Measurements from ENCODE around the gene INSIG1.

Gene INSIG1

GRCh38 chr7:155297517-155298287, at the start of gene INSIG1:
Gene INSIG1 (plus strand): TSS chr7:155297878. CDS start chr7:155298286, 408 bp downstream.
- Histone ChIP-seq H3K4me1 (ENCODE audit: control insufficient read depth in 1 of 2, insufficient read depth in 2 of 2, low read length in 2 of 2) (peaks cover 14 to 19% of the 10 kb centered on the region in 2 donors), H3K27me3 (ENCODE audit: low read depth, low read length) (no peaks in the 10 kb centered on the region), H3K36me3 (ENCODE audit: control insufficient read depth in 1 of 2, insufficient read depth in 2 of 2, low read length in 2 of 2) (peaks cover 0 to 4% of the 10 kb centered on the region in 2 donors), H3K4me3 (ENCODE audit: low read depth in 1 of 2, low read length in 2 of 2) (peak within 1 kb of the TSS; percentile 80 to 85), H3K9me3 (ENCODE audit: control insufficient read depth in 1 of 2, low read length in 2 of 2) (no peaks in the 10 kb centered on the region), H3K27ac (ENCODE audit: low read length) (peak within 1 kb of the TSS; percentile 72)

DNA sequence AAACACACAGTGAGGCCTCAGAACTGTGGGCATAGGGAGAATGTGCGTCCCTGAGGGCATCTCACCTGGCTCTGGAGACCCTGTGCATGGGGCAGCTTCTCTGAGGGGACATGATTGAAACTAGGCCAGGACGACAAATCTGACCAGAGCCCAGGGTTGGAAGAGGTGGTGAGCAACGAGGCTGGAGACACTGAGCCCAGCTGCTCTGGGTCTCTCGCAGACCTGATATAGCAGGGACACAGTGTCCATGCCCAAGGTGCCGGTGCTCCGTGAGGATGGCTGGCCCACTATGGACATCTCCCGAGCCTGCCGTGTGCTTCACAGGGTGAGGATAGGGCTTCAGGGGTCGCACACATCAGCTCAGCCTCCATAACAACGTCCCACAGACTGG, 49.3 kb upstream of the INSIG1 start:
- H3K9me3 ChIP-seq (ENCODE audit: control insufficient read depth in 1 of 2, low read length in 2 of 2) = no peaks in the 10 kb centered on the region
- no peaks in the 10 kb centered on the region for H3K4me1 ChIP-seq (ENCODE audit: control insufficient read depth in 1 of 2, insufficient read depth in 2 of 2, low read length in 2 of 2)
- H3K4me3 ChIP-seq (ENCODE audit: low read depth in 1 of 2, low read length in 2 of 2) = no peak overlapping the region
- no peak overlapping the region for H3K27ac ChIP-seq (ENCODE audit: low read length)
- H3K27me3 ChIP-seq (ENCODE audit: low read depth, low read length) = no peaks in the 10 kb centered on the region
- H3K36me3 ChIP-seq (ENCODE audit: control insufficient read depth in 1 of 2, insufficient read depth in 2 of 2, low read length in 2 of 2) = no peaks in the 10 kb centered on the region

- Histone ChIP-seq H3K27ac (ENCODE audit: low read length) (no peak overlapping the region), H3K36me3 (ENCODE audit: control insufficient read depth in 1 of 2, insufficient read depth in 2 of 2, low read length in 2 of 2) (no peaks in the 10 kb centered on the region), H3K9me3 (ENCODE audit: control insufficient read depth in 1 of 2, low read length in 2 of 2) (no peaks in the 10 kb centered on the region), H3K4me3 (ENCODE audit: low read depth in 1 of 2, low read length in 2 of 2) (no peak overlapping the region), H3K27me3 (ENCODE audit: low read depth, low read length) (no peaks in the 10 kb centered on the region), H3K4me1 (ENCODE audit: control insufficient read depth in 1 of 2, insufficient read depth in 2 of 2, low read length in 2 of 2) (no peaks in the 10 kb centered on the region)
These were observed 45.8 kb upstream of the INSIG1 start for GRCh38 chr7:155251831-155252230.

- Histone ChIP-seq H3K4me3 (ENCODE audit: low read depth in 1 of 2, low read length in 2 of 2) (no peak overlapping the region), H3K27ac (ENCODE audit: low read length) (no peak overlapping the region), H3K36me3 (ENCODE audit: control insufficient read depth in 1 of 2, insufficient read depth in 2 of 2, low read length in 2 of 2) (no peaks in the 10 kb centered on the region), H3K4me1 (ENCODE audit: control insufficient read depth in 1 of 2, insufficient read depth in 2 of 2, low read length in 2 of 2) (no peaks in the 10 kb centered on the region), H3K9me3 (ENCODE audit: control insufficient read depth in 1 of 2, low read length in 2 of 2) (no peaks in the 10 kb centered on the region), H3K27me3 (ENCODE audit: low read depth, low read length) (no peaks in the 10 kb centered on the region)
These were observed 45.2 kb upstream of the INSIG1 start for GRCh38 chr7:155252444-155252887.

GRCh38 chr7:155252892-155253501, 44.7 kb upstream of the INSIG1 start:
- Histone ChIP-seq H3K4me3 (ENCODE audit: low read depth in 1 of 2, low read length in 2 of 2) (no peak overlapping the region), H3K4me1 (ENCODE audit: control insufficient read depth in 1 of 2, insufficient read depth in 2 of 2, low read length in 2 of 2) (no peaks in the 10 kb centered on the region), H3K27ac (ENCODE audit: low read length) (no peak overlapping the region), H3K9me3 (ENCODE audit: control insufficient read depth in 1 of 2, low read length in 2 of 2) (no peaks in the 10 kb centered on the region), H3K36me3 (ENCODE audit: control insufficient read depth in 1 of 2, insufficient read depth in 2 of 2, low read length in 2 of 2) (no peaks in the 10 kb centered on the region), H3K27me3 (ENCODE audit: low read depth, low read length) (no peaks in the 10 kb centered on the region)

DNA sequence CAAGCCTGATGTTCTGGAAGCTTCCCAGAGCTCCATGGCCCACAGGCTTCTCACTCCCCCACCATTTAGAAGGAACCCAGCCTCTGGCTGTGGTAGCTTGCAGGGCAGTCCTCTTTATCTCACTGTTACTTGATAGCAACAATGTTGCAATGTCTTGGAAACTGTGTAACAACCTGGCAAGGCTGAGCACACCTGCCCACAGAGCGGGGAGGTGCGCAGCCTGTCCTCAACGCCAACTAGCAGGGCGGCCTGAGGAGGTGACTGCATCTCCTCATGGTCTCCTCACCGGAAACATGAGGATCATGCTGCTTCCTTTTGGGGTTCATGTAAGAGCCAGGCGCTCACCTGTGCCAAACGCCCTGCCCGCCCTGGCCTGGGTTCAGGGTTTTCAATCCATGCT, 43.7 kb upstream of the INSIG1 start:
- H3K36me3 ChIP-seq (ENCODE audit: control insufficient read depth in 1 of 2, insufficient read depth in 2 of 2, low read length in 2 of 2) = no peaks in the 10 kb centered on the region
- H3K4me1 ChIP-seq (ENCODE audit: control insufficient read depth in 1 of 2, insufficient read depth in 2 of 2, low read length in 2 of 2) = no peaks in the 10 kb centered on the region
- no peaks in the 10 kb centered on the region for H3K9me3 ChIP-seq (ENCODE audit: control insufficient read depth in 1 of 2, low read length in 2 of 2)
- no peak overlapping the region for H3K4me3 ChIP-seq (ENCODE audit: low read depth in 1 of 2, low read length in 2 of 2)
- no peak overlapping the region for H3K27ac ChIP-seq (ENCODE audit: low read length)
- H3K27me3 ChIP-seq (ENCODE audit: low read depth, low read length) = no peaks in the 10 kb centered on the region

- no peaks in the 10 kb centered on the region for H3K36me3 ChIP-seq (ENCODE audit: control insufficient read depth in 1 of 2, insufficient read depth in 2 of 2, low read length in 2 of 2)
- H3K9me3 ChIP-seq (ENCODE audit: control insufficient read depth in 1 of 2, low read length in 2 of 2) = no peaks in the 10 kb centered on the region
- H3K27ac ChIP-seq (ENCODE audit: low read length) = no peak overlapping the region
- H3K4me3 ChIP-seq (ENCODE audit: low read depth in 1 of 2, low read length in 2 of 2) = no peak overlapping the region
- H3K27me3 ChIP-seq (ENCODE audit: low read depth, low read length) = no peaks in the 10 kb centered on the region
- H3K4me1 ChIP-seq (ENCODE audit: control insufficient read depth in 1 of 2, insufficient read depth in 2 of 2, low read length in 2 of 2) = no peaks in the 10 kb centered on the region
These were observed 42.6 kb upstream of the INSIG1 start for GRCh38 chr7:155255071-155255470.

DNA sequence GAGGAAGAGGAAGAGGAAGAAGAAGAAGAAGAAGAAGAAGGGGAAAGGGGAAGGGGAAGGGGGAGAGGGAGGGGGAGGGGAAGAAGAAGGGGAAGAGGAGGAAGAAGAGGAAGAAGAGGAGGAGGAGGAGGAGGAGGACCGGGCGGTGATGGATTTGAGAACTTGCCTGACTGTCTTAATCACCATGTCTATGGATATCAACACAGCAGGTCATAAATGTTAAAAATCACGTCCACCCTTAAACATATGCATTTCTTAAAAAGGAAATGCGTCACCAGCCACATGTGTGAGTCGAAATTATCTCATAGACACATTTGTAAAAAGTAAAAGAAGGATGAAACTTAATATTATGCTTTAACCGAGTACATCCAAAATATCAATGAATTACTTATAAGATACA, 42.1 kb upstream of the INSIG1 start:
- H3K27me3 ChIP-seq (ENCODE audit: low read depth, low read length) = no peaks in the 10 kb centered on the region
- no peaks in the 10 kb centered on the region for H3K9me3 ChIP-seq (ENCODE audit: control insufficient read depth in 1 of 2, low read length in 2 of 2)

DNA sequence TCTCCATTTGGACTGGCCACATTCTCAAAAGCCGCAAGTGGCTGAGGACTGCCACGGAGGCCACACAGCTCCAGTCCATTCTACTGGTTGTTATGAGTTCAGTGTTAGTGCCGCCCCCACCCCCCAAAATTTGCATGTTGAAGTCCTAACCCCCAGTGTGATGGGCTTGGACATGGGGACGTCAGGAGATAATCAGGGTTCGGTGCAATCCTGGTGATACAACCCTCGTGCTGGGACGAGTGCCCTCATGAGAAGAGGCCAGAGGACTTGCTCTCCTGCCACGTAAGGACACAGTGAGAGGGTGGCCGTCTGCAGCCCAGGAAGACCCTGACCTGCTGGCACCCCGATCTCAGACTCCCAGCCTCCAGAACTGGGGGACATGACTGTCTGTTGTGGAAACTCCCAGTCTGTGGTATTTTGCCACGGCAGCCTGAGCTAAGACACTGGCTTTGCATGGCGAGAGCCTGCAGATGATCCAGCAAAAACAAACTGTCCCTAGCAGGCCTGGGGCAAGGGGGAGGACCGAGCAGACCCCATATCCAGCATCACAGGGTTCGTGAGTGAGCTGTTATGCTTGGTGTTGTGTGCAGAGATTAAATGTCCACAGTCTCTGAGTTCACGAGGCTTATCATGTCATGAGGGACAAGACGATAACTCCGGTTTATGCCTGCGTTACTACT, 41.5 kb upstream of the INSIG1 start:
- H3K36me3 ChIP-seq (ENCODE audit: control insufficient read depth in 1 of 2, insufficient read depth in 2 of 2, low read length in 2 of 2) = no peaks in the 10 kb centered on the region
- no peak overlapping the region for H3K27ac ChIP-seq (ENCODE audit: low read length)
- no peak overlapping the region for H3K4me3 ChIP-seq (ENCODE audit: low read depth in 1 of 2, low read length in 2 of 2)
- H3K9me3 ChIP-seq (ENCODE audit: control insufficient read depth in 1 of 2, low read length in 2 of 2) = no peaks in the 10 kb centered on the region
- H3K27me3 ChIP-seq (ENCODE audit: low read depth, low read length) = no peaks in the 10 kb centered on the region
- H3K4me1 ChIP-seq (ENCODE audit: control insufficient read depth in 1 of 2, insufficient read depth in 2 of 2, low read length in 2 of 2) = no peaks in the 10 kb centered on the region

More for the DNA sequence above, 42.1 kb upstream of the INSIG1 start:
- Histone ChIP-seq H3K4me3 (ENCODE audit: low read depth in 1 of 2, low read length in 2 of 2) (no peak overlapping the region), H3K36me3 (ENCODE audit: control insufficient read depth in 1 of 2, insufficient read depth in 2 of 2, low read length in 2 of 2) (no peaks in the 10 kb centered on the region), H3K4me1 (ENCODE audit: control insufficient read depth in 1 of 2, insufficient read depth in 2 of 2, low read length in 2 of 2) (no peaks in the 10 kb centered on the region), H3K27ac (ENCODE audit: low read length) (no peak overlapping the region)

DNA sequence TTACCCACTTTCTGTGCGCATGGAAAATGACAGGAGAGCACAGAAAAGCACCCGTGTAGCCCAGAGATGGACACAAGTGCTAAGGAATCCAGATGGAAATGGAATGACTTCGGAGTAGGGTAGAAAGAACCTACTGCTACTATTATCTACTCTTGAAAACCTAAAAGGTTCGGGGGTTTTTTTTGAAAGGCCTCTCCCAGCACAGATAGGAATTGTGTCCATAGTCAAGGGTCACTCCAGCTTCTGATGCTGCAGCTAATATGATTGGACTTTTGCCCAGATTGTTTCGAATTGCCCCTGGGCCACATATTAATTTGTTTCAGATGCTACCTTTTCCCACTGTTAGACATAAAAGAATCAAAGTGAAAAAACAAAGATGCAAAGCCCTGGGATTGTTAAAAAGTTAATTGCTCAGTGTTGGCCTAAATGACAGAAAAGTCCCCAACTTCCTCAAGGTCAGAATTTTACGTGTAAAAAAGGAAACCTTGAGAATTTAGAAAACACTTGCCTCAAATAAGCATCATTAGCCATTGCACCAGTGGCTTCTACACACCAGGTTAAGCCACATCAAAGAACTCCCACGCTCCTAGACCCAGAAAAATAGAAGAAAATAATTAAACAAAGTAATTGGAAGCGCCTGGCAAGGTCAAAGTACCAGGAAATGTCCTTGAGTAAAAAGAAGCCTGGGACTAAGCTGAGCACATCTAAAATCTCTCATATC, 40.8 kb upstream of the INSIG1 start:
- Histone ChIP-seq H3K4me3 (ENCODE audit: low read depth in 1 of 2, low read length in 2 of 2) (no peak overlapping the region), H3K27ac (ENCODE audit: low read length) (no peak overlapping the region), H3K27me3 (ENCODE audit: low read depth, low read length) (no peaks in the 10 kb centered on the region), H3K36me3 (ENCODE audit: control insufficient read depth in 1 of 2, insufficient read depth in 2 of 2, low read length in 2 of 2) (no peaks in the 10 kb centered on the region), H3K9me3 (ENCODE audit: control insufficient read depth in 1 of 2, low read length in 2 of 2) (no peaks in the 10 kb centered on the region), H3K4me1 (ENCODE audit: control insufficient read depth in 1 of 2, insufficient read depth in 2 of 2, low read length in 2 of 2) (no peaks in the 10 kb centered on the region)

Measured in muscle layer of duodenum (tissue), 2 donors.